Caco-2 (cell line): ENCODE results near the gene CD8A. TPM values are rescaled to one million over a fixed set of nuclear protein-coding genes. Genes with fewer than 3 reads are reported as not detected.

Experiments used
- BruUV-seq: library from RNA; stranded (reverse); fragments of 400-500 nt; replicated peaks from 2 replicates; lab custom pipeline; 2021; lab: Mats Ljungman, UMichigan
- CTCF ChIA-PET: fragments of 300-600 bp; sonication (Branson Sonifier 250); formaldehyde crosslinking; loops from one replicate; lab custom pipeline; 2022; ENCODE audit warnings: antibody characterized with exemption; lab: Charles Lee
- POLR2A ChIA-PET: fragments of 300-600 bp; sonication (Branson Sonifier 250); formaldehyde crosslinking; loops from one replicate; lab custom pipeline; 2022; ENCODE audit warnings: antibody characterized with exemption; lab: Charles Lee
- DNase-seq, 2 experiments: peaks; one replicate each; pipeline versions ENCODE4 v3.0.0 to v3.0.0-alpha.2; 2020 to 2022
- H3K27me3 ChIP-seq: replicated peaks from 2 replicates; pipeline ENCODE4 v1.6.0; 2011; ENCODE audit warnings: low read length; ENCODE audit not compliant: control insufficient read depth, insufficient read depth
- H3K36me3 ChIP-seq: 2 replicates; pipeline ENCODE4 v1.5.1; 2011; ENCODE audit warnings: low read length; ENCODE audit not compliant: control insufficient read depth, insufficient read depth
- H3K4me1 ChIP-seq: fragments of 250-450 bp; sonication (Bioruptor Pico); 2 replicates; pipeline ENCODE4 v1.5.1; 2020; ENCODE audit warnings: mild to moderate bottlenecking
- H3K4me3 ChIP-seq: 2 replicates; pipeline ENCODE4 v1.5.1; 2011; ENCODE audit warnings: low read depth, mild to moderate bottlenecking, control low read depth, low read length
- H3K9me3 ChIP-seq: fragments of 250-450 bp; sonication (Bioruptor Pico); 2 replicates; pipeline ENCODE4 v1.5.1; 2020; ENCODE audit warnings: mild to moderate bottlenecking, moderate library complexity
- H3K27ac Mint-ChIP-seq: one replicate; pipeline ENCODE4 v1.8.0; 2022; ENCODE audit warnings: mixed read lengths; ENCODE audit not compliant: unreplicated experiment
- H3K27me3 Mint-ChIP-seq: one replicate; pipeline ENCODE4 v1.8.0; 2022; ENCODE audit warnings: mixed read lengths; ENCODE audit not compliant: insufficient read depth, unreplicated experiment
- H3K36me3 Mint-ChIP-seq: one replicate; pipeline ENCODE4 v1.8.0; 2022; ENCODE audit warnings: mild to moderate bottlenecking, mixed read lengths; ENCODE audit not compliant: insufficient read depth, unreplicated experiment
- H3K4me1 Mint-ChIP-seq: one replicate; pipeline ENCODE4 v1.8.0; 2022; ENCODE audit warnings: low read depth, mixed read lengths; ENCODE audit not compliant: unreplicated experiment
- H3K4me3 Mint-ChIP-seq: one replicate; pipeline ENCODE4 v1.8.0; 2022; ENCODE audit warnings: mild to moderate bottlenecking, moderate library complexity, mixed read lengths; ENCODE audit not compliant: unreplicated experiment
- H3K9me3 Mint-ChIP-seq: one replicate; pipeline ENCODE4 v1.8.0; 2022; ENCODE audit warnings: mixed read lengths; ENCODE audit not compliant: unreplicated experiment
- CTCF ChIP-seq, 2 experiments: fragments of 200-600 bp in 1 of 2; IDR thresholded peaks; 1 replicate in 1 of 2; 2 replicates in 1 of 2; pipeline versions ENCODE4 v1.5.1 to v1.8.0; 2011 to 2022; ENCODE audit warnings: antibody characterized with exemption in 1 of 2, control low read depth in 1 of 2, inconsistent platforms in 1 of 2, low read depth in 1 of 2, low read length in 1 of 2, mild to moderate bottlenecking in 1 of 2, moderate library complexity in 1 of 2; ENCODE audit not compliant: insufficient read depth in 1 of 2, severe bottlenecking in 1 of 2, unreplicated experiment in 1 of 2
- intact Hi-C: fragments of 100-400 bp; cut with micrococcal nuclease; formaldehyde crosslinking; loops from one replicate; pipeline ENCODE4 v1.10.0; 2022; ENCODE audit not compliant: unreplicated experiment
- total RNA-seq: library from RNA; stranded (reverse); gene quantifications from 2 replicates; pipeline ENCODE4 v1.2.3, GENCODE V29; 2022

CD8A gene
- total RNA-seq, 1 experiment from 2014 or later: 1.6 TPM

GRCh38 chr2:86821306-86821705, 30.6 kb upstream of the CD8A start:
- H3K9me3 Mint-ChIP-seq: no peaks in the 10 kb centered on the region

GRCh38 chr2:86818957-86819356, 28.2 kb upstream of the CD8A start:
- Mint-ChIP-seq H3K4me1 (peaks cover 7% of the 10 kb centered on the region), H3K27ac (no peak overlapping the region)

More at GRCh38 chr2:86821306-86821705, 30.6 kb upstream of the CD8A start:
- no peaks in the 10 kb centered on the region for H3K36me3 Mint-ChIP-seq
- H3K9me3 ChIP-seq: peaks cover 8% of the 10 kb centered on the region; the same call in 1 of the 2 replicates
- no peaks in the 10 kb centered on the region for H3K27me3 ChIP-seq
- no peaks in the 10 kb centered on the region for H3K27me3 Mint-ChIP-seq
- intact Hi-C loops: no loop called here
- H3K4me3 ChIP-seq: no peak overlapping the region
- BruUV-seq: no TSS peak
- TF ChIP-seq CTCF (IDR thresholded peaks at IDR 0.05; ENCODE audit: insufficient read depth in 1 of 2, low read depth in 1 of 2, low read length in 1 of 2, severe bottlenecking in 1 of 2, unreplicated experiment in 1 of 2): no peak
- DNase-seq: no peak
- peaks cover 14% of the 10 kb centered on the region for H3K4me1 Mint-ChIP-seq
- ChIA-PET POLR2A (no interaction called here), CTCF (interaction anchor here (0.7 kb wide), 1 partner anchor 334 kb away, joined by 3 read pairs; no protein-coding TSS in a partner anchor)
- H3K36me3 ChIP-seq: no peaks in the 10 kb centered on the region
- H3K4me1 ChIP-seq: no peaks in the 10 kb centered on the region
- H3K27ac Mint-ChIP-seq: no peak overlapping the region
- H3K4me3 Mint-ChIP-seq: no peak overlapping the region

GRCh38 chr2:86818114-86818801, 27.5 kb upstream of the CD8A start:
- CTCF ChIA-PET: no interaction called here
- H3K4me3 Mint-ChIP-seq: no peak overlapping the region
- intact Hi-C loops: no loop called here
- H3K27ac Mint-ChIP-seq: no peak overlapping the region
- H3K9me3 ChIP-seq: peaks cover 8% of the 10 kb centered on the region; the same call in 1 of the 2 replicates
- H3K4me1 Mint-ChIP-seq: peaks cover under 1% of the 10 kb centered on the region
- no peak for DNase-seq
- no peak for TF ChIP-seq CTCF (IDR thresholded peaks at IDR 0.05; ENCODE audit: insufficient read depth in 1 of 2, low read depth in 1 of 2, low read length in 1 of 2, severe bottlenecking in 1 of 2, unreplicated experiment in 1 of 2)
- no peak overlapping the region for H3K4me3 ChIP-seq
- POLR2A ChIA-PET: no interaction called here
- no peaks in the 10 kb centered on the region for H3K36me3 Mint-ChIP-seq
- no peaks in the 10 kb centered on the region for H3K27me3 Mint-ChIP-seq
- no peaks in the 10 kb centered on the region for H3K27me3 ChIP-seq
- H3K9me3 Mint-ChIP-seq: no peaks in the 10 kb centered on the region
- no peaks in the 10 kb centered on the region; the same call in 1 of the 2 replicates for H3K4me1 ChIP-seq
- no peaks in the 10 kb centered on the region for H3K36me3 ChIP-seq
- no TSS peak for BruUV-seq

More at GRCh38 chr2:86818957-86819356, 28.2 kb upstream of the CD8A start:
- Histone ChIP-seq H3K36me3 (no peaks in the 10 kb centered on the region), H3K9me3 (peaks cover 8% of the 10 kb centered on the region; the same call in 1 of the 2 replicates), H3K4me1 (no peaks in the 10 kb centered on the region; the same call in 1 of the 2 replicates), H3K4me3 (no peak overlapping the region), H3K27me3 (no peaks in the 10 kb centered on the region)
- intact Hi-C loops: no loop called here
- BruUV-seq: no TSS peak
- no peaks in the 10 kb centered on the region for H3K9me3 Mint-ChIP-seq
- H3K4me3 Mint-ChIP-seq: no peak overlapping the region
- ChIA-PET POLR2A (no interaction called here), CTCF (no interaction called here)
- no peaks in the 10 kb centered on the region for H3K27me3 Mint-ChIP-seq
- no peak for TF ChIP-seq CTCF (IDR thresholded peaks at IDR 0.05; ENCODE audit: insufficient read depth in 1 of 2, low read depth in 1 of 2, low read length in 1 of 2, severe bottlenecking in 1 of 2, unreplicated experiment in 1 of 2)
- DNase-seq: no peak
- H3K36me3 Mint-ChIP-seq: no peaks in the 10 kb centered on the region
